IPS-18c (cell line): Measurements from ENCODE around the gene KCNH4.
"Not testable (repeated sequence)": the region's sequence is repeated elsewhere in the genome, so short reads cannot be mapped to it uniquely, and the experiment has no call there.

ENCODE experiments used
- H3K4me3 ChIP-seq: 2 replicates; pipeline ENCODE4 v1.7.0; 2013; ENCODE audit warnings: low read depth, mild to moderate bottlenecking, low read length, moderate library complexity; ENCODE audit not compliant: insufficient read depth
- H3K9me3 ChIP-seq: one replicate; pipeline ENCODE4 v1.6.1; 2013; ENCODE audit warnings: mild to moderate bottlenecking, low read length, moderate library complexity; ENCODE audit not compliant: control insufficient read depth, insufficient read depth

Gene KCNH4

GRCh38 chr17:42163696-42164407 is 17.1 kb downstream of the KCNH4 start:
- Histone ChIP-seq H3K9me3 (no peaks in the 10 kb centered on the region), H3K4me3 (no peak overlapping the region)

DNA sequence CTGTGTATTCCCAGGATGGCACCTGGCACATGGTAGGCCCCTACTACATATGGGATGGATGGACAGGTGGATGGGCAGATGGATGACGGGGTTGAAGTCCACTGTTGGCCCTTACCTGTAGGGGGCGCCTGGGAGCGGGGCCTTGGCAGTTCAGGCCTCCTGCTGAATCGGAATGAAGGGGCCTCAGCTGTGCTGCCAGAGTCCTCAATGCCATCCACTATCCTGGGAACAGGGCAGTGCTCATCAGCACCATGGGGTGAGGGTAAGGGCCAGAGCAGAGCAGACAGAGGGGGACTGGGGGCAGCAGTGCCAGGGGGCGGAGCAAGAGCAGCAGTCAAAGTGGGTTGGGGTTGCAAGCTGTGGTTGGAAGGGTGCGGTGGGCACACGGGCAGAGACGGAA is 17.8 kb downstream of the KCNH4 start:
- H3K4me3 ChIP-seq, result no peak overlapping the region
- H3K9me3 ChIP-seq, result no peaks in the 10 kb centered on the region

DNA sequence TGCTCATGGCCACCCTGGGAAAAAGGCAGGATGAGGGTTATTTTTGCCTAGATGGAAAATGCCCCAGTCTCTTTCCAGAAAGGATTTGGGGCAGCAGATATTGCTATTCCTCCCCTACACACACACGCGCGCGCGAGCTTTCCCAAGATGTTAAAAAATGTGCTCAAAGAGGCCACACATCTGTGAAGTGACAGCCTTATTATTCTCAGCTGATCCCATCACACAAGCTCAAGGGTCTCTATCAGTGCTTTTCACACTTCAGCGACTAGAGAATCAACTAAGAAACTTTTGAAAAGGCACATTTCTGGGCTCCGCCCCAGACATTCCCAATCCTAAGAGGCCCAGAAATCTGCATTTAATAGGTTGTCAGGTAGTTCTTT is 20.4 kb downstream of the KCNH4 start:
- H3K9me3 ChIP-seq, result no peaks in the 10 kb centered on the region
- no peak overlapping the region for H3K4me3 ChIP-seq

DNA sequence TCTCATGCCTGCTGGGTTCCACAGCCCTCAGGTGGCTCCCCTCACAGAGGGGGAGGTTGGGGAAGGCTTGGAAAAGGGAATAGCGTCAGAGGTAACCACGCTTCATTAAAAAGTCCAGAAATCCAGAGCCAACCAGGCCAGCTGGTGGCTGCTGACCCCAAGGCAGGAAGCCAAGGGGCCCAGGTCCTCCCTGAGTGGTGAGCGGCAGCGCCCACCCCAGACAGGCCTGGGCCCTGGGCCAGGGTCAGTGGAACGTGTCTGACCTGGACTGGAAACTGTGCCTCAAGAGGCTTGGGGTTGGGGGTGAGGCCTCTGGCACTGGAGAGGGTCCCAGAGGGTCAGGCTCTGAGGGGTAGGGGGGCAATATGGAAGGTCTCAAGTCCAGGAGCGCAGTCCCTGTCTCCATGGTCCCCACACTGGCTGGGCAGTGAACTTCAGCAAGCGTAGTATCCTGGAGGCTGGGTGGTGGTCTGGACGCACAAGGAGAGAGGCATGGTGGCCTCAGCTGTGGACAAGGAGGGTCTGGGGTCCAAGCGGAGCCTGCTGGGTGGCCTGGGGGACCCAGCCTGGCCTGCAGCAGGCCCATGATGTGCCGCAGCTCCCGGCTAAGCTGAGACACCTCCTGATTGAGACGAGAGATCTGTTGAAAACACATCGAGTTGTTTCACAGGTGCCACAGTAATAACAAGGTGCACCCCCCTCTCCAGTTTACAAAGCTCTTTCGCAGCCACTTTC is 21.0 kb downstream of the KCNH4 start:
- H3K9me3 ChIP-seq, result no peaks in the 10 kb centered on the region
- H3K4me3 ChIP-seq, result no peak overlapping the region

DNA sequence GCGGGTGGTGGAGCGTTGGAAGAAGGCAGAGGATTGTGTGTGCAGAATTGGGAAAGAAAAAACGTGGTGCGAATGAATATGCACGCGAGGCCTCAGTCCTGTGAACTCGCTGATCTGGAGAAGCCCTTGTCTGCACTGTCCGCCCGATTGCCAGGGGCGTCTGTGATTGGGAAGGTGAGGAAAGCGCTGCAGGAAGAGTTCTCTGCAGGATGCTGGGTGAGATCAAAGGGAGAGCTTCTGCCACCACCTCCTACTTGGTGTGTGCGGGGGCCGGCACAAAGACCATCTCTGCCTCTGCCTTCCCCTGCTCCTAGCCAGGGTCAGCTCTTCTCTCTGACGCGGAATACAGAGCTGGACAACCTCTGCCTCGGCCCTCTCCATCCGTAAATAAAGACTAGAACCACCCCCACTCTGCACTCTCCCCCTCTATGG is 25.3 kb downstream of the KCNH4 start:
- Histone ChIP-seq H3K9me3 (no peaks in the 10 kb centered on the region), H3K4me3 (peak overlapping the region; percentile 53)

DNA sequence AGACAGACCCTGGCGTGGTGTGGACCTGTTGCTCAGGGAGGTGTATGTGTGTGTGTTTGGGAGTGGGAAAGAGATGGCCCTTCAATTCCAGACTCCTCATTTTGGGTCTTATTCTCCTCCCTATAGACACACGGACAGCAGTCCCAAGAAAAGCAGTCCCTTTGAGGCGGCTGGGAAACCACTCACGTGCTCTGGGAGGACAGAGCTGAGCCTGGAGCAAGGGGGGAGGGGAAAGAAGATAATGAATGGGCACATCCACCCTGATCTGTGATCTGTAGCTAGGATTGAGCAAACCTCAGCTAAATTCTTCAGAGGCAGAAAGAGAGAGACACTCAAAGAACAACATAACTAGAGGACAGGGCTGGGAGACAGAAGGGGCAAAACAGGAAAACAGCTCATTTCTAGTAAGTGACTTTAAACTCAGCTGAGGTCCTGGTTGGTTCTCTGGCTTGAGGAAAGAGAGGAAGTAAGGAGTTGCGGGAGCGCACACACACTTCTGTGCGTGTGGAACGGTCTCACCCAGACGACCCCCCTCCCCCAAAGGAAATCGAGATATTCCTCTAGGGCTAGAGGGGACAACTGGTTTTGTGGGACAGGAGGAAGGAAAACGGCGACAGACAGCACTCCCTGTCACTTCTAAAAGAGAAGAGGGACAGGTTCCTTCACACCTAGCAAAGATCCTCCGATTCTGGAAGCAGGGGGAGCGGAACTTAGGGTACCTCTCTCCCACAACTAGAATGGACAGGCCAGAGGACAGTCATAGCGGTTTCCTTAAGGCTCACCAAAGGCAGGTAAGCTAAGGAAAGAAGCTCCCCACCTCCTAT is 26.8 kb downstream of the KCNH4 start:
- no peaks in the 10 kb centered on the region for H3K9me3 ChIP-seq
- H3K4me3 ChIP-seq, result peak overlapping the region; percentile 93

- Histone ChIP-seq H3K4me3 (no peak overlapping the region), H3K9me3 (no peaks in the 10 kb centered on the region)
Measured at GRCh38 chr17:42146911-42147607, 33.9 kb downstream of the KCNH4 start.

DNA sequence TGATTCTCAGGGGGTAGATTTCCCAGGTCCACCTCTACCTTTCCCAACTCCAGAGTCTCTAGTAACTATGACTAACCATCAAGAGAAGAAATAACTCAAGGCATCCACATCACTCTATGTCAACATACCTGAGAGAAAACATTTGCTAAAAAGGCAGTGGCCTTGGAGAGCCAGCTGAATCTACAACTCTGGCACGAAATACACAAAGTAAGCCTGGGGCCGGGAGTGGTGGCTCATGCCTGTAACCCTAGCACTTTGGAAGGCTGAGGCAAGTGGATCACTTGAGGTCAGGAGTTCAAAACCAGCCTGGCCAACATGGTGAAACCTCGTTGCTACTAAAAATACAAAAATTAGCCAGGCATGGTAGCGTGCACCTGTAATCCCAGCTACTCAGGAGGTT is 37.8 kb downstream of the KCNH4 start:
- not testable (repeated sequence) for H3K9me3 ChIP-seq, H3K4me3 ChIP-seq

GRCh38 chr17:42142371-42142896 is 38.5 kb downstream of the KCNH4 start:
- Histone ChIP-seq H3K9me3 (no peaks in the 10 kb centered on the region), H3K4me3 (no peak overlapping the region)

DNA sequence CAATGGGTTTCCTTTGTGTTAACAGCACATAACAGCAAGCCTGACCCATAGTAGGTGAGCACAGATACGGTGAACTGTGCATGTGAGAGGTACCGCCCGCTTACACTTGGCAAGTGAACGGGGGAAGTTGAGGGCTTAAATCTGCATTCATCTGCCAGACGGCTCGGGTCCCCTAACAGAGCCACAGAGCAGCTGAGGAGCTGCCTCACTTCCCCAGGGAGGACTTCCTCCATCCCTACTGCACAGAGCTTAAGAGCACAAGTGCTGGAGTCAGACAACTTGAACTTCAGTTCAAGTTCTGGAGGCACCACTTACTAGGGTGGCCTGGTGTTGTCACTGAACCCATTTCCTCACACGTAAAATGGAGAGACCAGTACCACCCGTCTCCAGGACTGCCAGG is 39.6 kb downstream of the KCNH4 start:
- no peaks in the 10 kb centered on the region for H3K9me3 ChIP-seq

DNA sequence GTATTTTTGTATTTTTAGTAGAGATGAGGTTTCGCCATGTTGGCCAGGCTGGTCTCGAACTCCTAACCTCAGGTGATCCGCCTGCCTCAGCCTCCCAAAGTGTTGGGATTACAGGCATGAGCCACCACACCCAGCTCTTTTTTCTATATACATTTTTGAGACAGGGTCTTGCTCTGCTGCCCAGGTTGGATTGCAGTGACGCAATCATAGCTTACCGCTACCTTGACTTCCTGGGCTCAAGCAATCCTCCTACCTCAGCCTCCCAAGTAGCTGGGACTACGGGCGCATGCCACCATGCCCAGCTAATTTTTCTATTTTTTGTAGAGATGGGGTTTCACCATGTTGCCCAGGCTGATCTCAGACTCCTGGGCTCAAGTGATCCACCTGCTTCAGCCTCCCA is 40.3 kb downstream of the KCNH4 start:
- H3K9me3 ChIP-seq, H3K4me3 ChIP-seq: not testable (repeated sequence)

More for the DNA sequence above, 39.6 kb downstream of the KCNH4 start:
- H3K4me3 ChIP-seq, result no peak overlapping the region

DNA sequence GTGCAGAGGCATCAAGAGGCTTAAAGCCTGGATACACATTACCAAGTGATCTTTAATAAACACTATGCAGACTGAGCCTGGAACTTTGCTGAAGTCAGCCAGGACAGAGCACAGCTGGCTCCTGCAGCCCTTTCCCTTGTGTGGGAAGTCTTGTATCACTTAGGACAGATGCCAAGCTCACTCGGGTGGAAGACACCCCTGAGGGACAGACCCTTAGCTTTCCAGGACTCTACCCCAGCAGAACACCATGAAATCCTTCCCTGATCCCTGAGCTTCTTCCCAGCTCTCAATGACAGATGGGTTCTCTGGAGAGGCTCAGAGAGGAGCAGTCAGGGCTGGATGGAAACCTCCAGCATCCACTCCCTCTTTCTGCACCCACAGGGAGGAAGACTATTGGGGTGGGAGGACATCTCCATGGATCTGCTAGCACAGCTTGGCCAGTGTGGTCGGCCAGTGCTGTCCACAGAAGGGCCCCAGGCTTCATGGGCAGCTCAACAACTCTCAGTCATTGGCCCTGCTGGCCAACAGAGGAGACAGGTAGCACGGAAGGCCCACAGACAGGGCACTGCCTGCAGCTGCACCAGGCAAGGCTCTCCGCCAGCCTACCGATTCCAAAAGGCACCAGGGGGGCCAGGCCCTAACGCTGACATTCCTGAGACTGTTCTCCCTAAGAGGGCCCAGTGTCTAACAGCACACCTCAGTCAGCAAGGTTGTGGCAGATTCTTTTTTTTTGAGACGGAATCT is 42.0 kb downstream of the KCNH4 start:
- no peak overlapping the region for H3K4me3 ChIP-seq
- H3K9me3 ChIP-seq, result no peaks in the 10 kb centered on the region

- Histone ChIP-seq H3K4me3 (no peak overlapping the region), H3K9me3 (no peaks in the 10 kb centered on the region)
Measured at GRCh38 chr17:42136654-42137051, 44.3 kb downstream of the KCNH4 start.

DNA sequence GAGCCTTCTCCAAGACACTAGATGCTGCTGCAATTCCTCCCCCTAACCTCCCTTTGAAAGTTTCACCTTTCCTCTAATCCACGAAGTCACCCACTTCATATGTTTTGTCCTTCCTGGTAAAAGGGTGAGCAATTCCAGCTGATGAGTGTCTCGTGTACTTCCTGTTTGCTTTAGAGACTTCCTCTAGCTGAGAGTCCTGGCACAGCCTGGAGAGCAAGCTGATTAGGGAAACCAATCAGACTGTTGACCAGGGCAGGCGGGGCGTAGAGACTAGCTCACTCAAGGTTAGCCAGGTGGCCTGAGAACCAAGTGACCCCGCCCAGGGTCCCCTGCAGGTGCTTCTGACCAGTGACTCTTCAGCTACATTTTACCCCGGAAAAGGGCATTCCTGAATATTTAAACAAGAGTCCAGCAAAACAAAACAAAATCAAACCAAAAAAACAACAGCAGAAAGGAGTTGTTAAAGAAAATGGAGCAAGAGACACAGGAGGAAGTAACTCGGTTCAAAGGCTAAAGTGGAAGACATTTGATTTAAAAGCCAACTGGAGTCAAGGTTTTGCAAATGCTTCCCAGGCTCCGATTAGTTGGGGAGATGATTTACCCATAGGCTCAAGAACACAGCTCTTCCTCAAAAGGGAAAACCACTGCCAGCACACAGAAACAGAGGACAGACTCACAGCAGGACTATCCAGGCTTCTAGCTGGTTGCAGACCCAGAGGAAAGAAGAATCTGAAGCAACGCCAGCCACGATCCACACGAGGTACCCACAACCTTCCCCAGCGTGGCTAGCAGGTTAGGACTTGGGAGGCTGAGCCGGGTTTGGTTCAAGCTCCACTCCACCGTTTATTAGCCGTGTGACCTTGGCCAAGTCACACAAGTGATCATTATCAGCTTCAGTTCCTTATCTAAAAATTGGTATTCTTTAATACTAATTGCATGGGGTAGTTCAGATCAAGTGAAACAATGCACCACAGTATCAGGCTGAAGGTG is 45.0 kb downstream of the KCNH4 start:
- Histone ChIP-seq H3K9me3 (no peaks in the 10 kb centered on the region), H3K4me3 (no peak overlapping the region)

DNA sequence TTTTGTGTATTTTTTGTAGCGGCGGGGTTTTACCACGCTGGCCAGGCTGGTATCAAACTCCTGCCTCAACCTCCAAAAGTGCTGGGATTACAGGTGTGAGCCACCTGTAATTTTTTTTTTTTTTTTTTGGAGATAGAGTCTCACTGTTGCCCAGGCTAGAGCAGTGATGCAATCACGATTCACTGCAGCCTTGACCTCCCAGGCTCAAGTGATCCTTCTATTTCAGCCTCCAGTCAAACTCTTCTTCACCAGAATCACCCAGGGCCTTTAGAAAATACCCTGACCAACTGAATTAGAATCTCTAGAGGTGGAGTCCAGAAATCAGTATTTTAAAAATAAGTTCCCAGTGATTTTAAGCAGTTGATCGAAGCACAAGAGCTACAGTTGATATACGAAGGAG is 45.8 kb downstream of the KCNH4 start:
- Histone ChIP-seq H3K9me3 (no peaks in the 10 kb centered on the region), H3K4me3 (no peak overlapping the region)
